ENCODE data around the gene BNC2.

The BNC2 gene

GRCh38 chr9:16652582-16652981, 217.9 kb downstream of the BNC2 start:
- ChIA-PET CTCF (no interaction called here), POLR2A (no interaction called here)
- no peak for TF ChIP-seq CTCF (IDR thresholded peaks at IDR 0.05; ENCODE audit: control extremely low read depth, extremely low read depth, low read depth, missing control alignments)
- DNase-seq (ENCODE audit: extremely low spot score) = no peak

- POLR2A ChIA-PET = no interaction called here
- CTCF ChIA-PET = interaction anchor here (2.4 to 3.2 kb wide), 2 partner anchors 10 to 15 kb away, joined by 6 to 8 read pairs; no protein-coding TSS in a partner anchor
- DNase-seq (ENCODE audit: extremely low spot score) = no peak
- no peak for TF ChIP-seq CTCF (IDR thresholded peaks at IDR 0.05; ENCODE audit: control extremely low read depth, extremely low read depth, low read depth, missing control alignments)
Observed at GRCh38 chr9:16651446-16651964, 219.0 kb downstream of the BNC2 start.

GRCh38 chr9:16645970-16646369, 224.5 kb downstream of the BNC2 start:
- ChIA-PET POLR2A (no interaction called here), CTCF (no interaction called here)
- DNase-seq (ENCODE audit: extremely low spot score) = no peak
- TF ChIP-seq CTCF (IDR thresholded peaks at IDR 0.05; ENCODE audit: control extremely low read depth, extremely low read depth, low read depth, missing control alignments) = no peak

- no peak for TF ChIP-seq CTCF (IDR thresholded peaks at IDR 0.05; ENCODE audit: control extremely low read depth, extremely low read depth, low read depth, missing control alignments)
- ChIA-PET POLR2A (no interaction called here), CTCF (interaction anchor here (1.5 to 2.1 kb wide), 2 partner anchors 8 to 26 kb away, joined by 5 to 8 read pairs; no protein-coding TSS in a partner anchor)
- no peak for DNase-seq (ENCODE audit: extremely low spot score)
Observed at GRCh38 chr9:16642421-16643109, 227.9 kb downstream of the BNC2 start.

- TF ChIP-seq CTCF (IDR thresholded peaks at IDR 0.05; ENCODE audit: control extremely low read depth, extremely low read depth, low read depth, missing control alignments) = no peak
- POLR2A ChIA-PET = no interaction called here
Observed at GRCh38 chr9:16640649-16641048, 229.8 kb downstream of the BNC2 start.

GRCh38 chr9:16639644-16640043, 230.8 kb downstream of the BNC2 start:
- POLR2A ChIA-PET = no interaction called here
- TF ChIP-seq CTCF (IDR thresholded peaks at IDR 0.05; ENCODE audit: control extremely low read depth, extremely low read depth, low read depth, missing control alignments) = no peak
- CTCF ChIA-PET = no interaction called here
- DNase-seq (ENCODE audit: extremely low spot score) = no peak

More at GRCh38 chr9:16640649-16641048, 229.8 kb downstream of the BNC2 start:
- DNase-seq (ENCODE audit: extremely low spot score) = no peak
- CTCF ChIA-PET = interaction anchor here (2.1 kb wide), 1 partner anchor 10 kb away, joined by 8 read pairs; no protein-coding TSS in a partner anchor

Data from GM10248 (cell line).